SH-SY5Y (cell line): ENCODE results near the gene SLC35G2.

Experiments
- GATA2 ChIP-seq: IDR thresholded peaks from 2 replicates; pipeline ENCODE4 v1.6.1; 2011; ENCODE audit warnings: mild to moderate bottlenecking, low read depth, low read length
- GATA3 ChIP-seq: IDR thresholded peaks from 2 replicates; pipeline ENCODE4 v1.6.1; 2011; ENCODE audit warnings: low read depth, mild to moderate bottlenecking, low read length, moderate library complexity

Gene SLC35G2

GRCh38 chr3:136893848-136894443 is 75.0 kb downstream of the SLC35G2 start:
- TF ChIP-seq GATA2: no peak
- TF ChIP-seq GATA3: no peak

GRCh38 chr3:136898549-136898948 is 79.6 kb downstream of the SLC35G2 start:
- no peak for TF ChIP-seq GATA2
- TF ChIP-seq GATA3: no peak

GRCh38 chr3:136898954-136899353 is 80.0 kb downstream of the SLC35G2 start:
- no peak for TF ChIP-seq GATA3
- TF ChIP-seq GATA2: no peak

GRCh38 chr3:136899622-136900158 is 80.8 kb downstream of the SLC35G2 start:
- no peak for TF ChIP-seq GATA2
- no peak for TF ChIP-seq GATA3

GRCh38 chr3:136901391-136901790 is 82.5 kb downstream of the SLC35G2 start:
- no peak for TF ChIP-seq GATA3
- no peak for TF ChIP-seq GATA2

GRCh38 chr3:136903899-136904298 is 85.0 kb downstream of the SLC35G2 start:
- TF ChIP-seq GATA3 (no peak), GATA2 (no peak)

- TF ChIP-seq GATA3 (no peak), GATA2 (no peak)
Measured at GRCh38 chr3:136904746-136905145, 85.8 kb downstream of the SLC35G2 start.
